GM12874 (cell line): ENCODE results near the gene CAVIN4.
A peak's percentile ranks its signal among the peaks of the same experiment; 100 is the strongest.

ENCODE experiments used
- TF ChIP-seq, protein P1 (sequence below): IDR thresholded peaks from 2 replicates; pipeline ENCODE4 v1.5.1; 2011; ENCODE audit warnings: low read depth, mild to moderate bottlenecking, control low read depth, low read length, moderate library complexity; ENCODE audit not compliant: insufficient read depth

Gene CAVIN4

DNA sequence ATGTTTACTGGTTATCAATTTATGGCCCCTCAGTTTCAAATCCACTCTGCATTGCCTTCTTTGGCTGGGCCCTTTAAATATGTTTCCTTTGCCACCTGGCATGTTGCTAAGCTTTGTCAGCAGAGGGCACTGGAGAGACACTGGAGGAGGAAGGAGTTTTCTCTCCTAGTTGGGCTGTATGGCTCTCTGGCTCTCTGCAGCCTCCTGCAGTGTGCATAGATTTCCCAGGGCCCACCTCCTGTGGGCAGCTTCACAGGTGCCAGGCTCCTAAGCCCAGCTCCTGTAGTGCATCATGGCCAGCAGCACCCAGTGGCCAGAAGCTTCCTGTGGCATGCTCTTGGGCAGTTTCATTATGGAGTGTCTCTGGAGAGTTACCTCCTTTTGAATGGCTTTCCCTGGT lies 23.3 kb downstream of the CAVIN4 start:
- TF ChIP-seq, protein P1, sequence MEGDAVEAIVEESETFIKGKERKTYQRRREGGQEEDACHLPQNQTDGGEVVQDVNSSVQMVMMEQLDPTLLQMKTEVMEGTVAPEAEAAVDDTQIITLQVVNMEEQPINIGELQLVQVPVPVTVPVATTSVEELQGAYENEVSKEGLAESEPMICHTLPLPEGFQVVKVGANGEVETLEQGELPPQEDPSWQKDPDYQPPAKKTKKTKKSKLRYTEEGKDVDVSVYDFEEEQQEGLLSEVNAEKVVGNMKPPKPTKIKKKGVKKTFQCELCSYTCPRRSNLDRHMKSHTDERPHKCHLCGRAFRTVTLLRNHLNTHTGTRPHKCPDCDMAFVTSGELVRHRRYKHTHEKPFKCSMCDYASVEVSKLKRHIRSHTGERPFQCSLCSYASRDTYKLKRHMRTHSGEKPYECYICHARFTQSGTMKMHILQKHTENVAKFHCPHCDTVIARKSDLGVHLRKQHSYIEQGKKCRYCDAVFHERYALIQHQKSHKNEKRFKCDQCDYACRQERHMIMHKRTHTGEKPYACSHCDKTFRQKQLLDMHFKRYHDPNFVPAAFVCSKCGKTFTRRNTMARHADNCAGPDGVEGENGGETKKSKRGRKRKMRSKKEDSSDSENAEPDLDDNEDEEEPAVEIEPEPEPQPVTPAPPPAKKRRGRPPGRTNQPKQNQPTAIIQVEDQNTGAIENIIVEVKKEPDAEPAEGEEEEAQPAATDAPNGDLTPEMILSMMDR = peak; percentile 80

DNA sequence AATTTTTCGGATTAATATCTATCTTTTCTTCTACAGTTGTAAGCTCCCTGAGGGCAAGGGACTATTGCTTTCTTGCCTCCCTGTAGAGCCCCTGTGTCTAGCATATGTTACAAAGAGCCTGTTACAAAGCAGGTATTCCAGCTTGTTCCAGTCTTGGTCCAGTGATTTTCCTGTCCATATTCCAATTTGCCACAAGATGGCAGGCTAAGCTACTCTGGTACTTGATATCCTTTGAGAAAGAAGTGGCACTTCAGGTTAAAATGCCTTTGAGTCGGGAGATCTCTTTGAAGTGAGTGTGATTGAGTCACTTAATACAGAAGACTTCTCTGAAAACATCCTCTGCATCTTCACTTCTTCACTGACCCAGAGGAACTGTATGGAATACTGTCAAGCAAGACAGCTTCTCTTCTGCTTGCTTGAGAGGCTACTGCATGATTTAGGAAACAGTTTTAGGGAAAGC lies 24.5 kb downstream of the CAVIN4 start:
- TF ChIP-seq, protein P1 = peak; percentile 35; the same call in 1 of the 2 replicates

DNA sequence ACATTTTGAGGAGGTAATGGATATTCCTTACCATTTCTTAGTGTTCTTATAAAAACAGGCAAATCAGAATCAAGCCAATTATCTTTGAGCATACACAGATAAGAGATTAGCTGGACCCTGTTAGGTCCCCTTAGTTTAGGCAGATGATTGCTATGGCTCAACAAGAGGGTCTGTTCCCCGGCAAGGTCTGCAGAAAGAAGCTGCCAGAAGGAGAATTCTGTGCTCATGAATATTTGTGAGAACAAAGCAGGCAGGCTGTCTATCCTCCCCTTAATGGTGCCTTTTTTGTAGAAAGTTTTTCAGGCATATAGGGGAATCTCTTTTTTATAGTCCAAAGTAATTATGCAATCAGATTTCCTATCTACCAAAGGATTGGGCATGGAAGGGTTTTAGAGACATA lies 27.5 kb downstream of the CAVIN4 start:
- TF ChIP-seq, protein P1 = no peak

DNA sequence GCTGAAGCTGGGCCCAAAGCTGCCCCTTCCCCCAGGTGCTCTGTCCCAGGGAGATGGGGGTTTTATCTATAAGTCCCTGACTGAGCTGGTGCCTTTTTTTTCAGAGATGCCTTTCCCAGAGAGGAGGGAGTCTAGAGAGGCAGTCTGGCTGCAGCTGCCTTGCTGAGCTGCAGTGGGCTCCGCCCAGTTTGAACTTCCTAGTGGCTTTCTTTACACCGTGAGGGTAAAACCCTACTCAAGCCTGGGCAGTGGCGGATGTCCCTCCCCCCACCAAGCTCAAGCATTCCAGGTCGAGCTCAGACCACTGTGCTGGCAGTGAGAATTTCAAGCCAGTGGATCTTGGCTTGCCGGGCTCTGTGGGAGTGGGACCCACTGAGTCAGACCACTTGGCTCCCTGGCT lies 41.3 kb downstream of the CAVIN4 start:
- TF ChIP-seq, protein P1 = no peak

DNA sequence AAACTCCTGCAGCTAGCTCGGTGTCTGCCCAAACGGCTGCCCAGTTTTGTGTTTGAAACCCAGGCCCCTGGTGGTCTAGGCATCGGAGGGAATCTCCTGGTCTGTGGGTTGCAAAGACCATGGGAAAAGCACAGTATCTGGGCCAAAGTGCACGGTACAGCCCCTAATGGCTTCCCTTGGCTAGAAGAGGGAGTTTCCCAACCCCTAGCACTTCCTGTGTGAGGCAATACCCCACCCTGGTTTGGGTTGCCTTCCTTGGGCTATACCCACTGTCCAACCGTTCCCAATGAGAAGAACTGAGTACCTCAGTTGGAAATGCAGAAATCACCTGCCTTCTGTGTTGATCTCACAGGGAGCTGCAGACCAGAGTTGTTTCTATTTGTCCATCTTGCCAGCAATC lies 41.8 kb downstream of the CAVIN4 start:
- TF ChIP-seq, protein P1 = no peak

DNA sequence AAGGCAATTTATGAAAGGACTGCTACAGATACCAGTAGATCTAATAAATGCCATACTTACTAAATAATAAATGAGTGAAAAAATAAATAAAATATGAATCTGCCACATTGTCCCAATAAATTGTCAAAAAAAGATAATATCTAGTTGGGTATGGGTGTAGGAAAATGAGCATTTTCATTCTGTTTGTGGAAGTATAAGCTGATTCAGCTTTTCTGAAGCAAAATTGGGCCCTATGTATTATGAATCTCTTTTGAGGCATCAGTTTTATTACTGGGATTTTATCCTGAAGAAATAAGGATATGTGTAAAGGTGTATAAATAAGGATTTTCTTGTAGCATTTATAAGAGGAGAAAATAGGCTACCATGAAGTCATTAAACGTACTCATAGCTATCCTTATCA lies 46.1 kb downstream of the CAVIN4 start:
- TF ChIP-seq, protein P1 = no peak

DNA sequence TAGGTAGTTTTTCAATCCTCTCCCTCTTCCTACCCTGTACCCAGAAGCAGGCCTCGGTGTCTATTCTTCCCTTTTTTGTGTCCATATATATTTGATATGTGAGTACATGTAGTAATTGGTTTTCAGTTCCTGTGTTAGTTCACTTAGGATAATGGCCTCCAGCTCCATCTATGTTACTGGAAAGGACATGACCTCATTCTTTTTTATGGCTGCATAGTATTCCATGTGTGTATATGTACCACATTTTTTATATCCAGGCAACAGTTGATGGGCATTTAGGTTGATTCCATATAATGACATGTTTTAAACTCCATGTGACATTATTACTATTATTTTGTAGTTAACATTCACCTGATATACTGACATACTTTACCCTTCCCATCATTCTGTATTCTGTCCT lies 49.1 kb downstream of the CAVIN4 start:
- TF ChIP-seq, protein P1 = no peak
